Jurkat, Clone E6-1 (cell line): ENCODE measurements around the gene TACC3.

Source experiments
- DNase-seq: peaks from one replicate; pipeline ENCODE4 v3.0.0-alpha.2; 2011; ENCODE audit warnings: low read depth, low spot score
- H3K4me3 ChIP-seq: 2 replicates; pipeline ENCODE4 v1.5.1; 2011; ENCODE audit warnings: mild to moderate bottlenecking, low read length, control low read depth, moderate library complexity

TACC3 gene

DNA sequence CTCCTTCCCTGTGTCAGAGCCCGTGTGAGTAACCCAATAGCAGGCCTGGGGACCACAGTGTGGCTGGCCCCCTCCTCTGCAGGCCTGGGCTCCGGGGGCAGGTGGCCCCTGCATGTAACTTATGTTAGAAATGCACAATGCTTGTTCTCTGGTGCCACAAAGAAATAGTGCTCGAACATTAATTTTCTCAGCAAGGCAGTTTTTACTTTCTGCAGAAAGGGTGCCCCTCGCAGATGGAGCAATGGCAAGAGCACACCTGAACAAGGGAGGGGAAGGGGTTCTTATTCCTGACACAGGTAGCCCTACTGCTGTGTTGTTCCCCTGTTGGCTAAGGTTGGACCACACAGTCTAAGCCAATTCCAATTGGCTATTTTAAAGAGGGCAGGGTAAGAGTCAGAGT is 17.1 kb downstream of the TACC3 start:
- DNase-seq: no peak
- no peak overlapping the region for H3K4me3 ChIP-seq

DNA sequence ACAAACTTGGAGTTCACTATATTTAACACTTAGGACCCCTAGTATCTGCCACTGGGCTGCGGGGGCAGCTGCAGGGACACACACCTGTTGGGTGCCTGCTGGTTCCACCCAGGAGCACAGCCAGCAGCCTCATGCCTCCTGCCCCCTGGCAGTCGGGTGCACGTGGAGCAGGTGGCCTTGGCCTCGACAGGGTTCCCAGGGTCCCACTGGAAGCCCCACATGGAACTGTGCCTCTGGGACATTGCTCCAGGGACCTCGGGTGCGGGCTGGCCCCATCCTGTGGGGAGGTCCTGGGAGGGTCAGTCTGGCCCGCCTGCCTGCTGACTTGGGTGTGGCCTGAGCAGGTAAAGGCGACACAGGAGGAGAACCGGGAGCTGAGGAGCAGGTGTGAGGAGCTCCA is 18.0 kb downstream of the TACC3 start:
- DNase-seq: no peak
- no peak overlapping the region for H3K4me3 ChIP-seq

GRCh38 chr4:1740021-1740545 is 18.8 kb downstream of the TACC3 start:
- DNase-seq: no peak
- H3K4me3 ChIP-seq: no peak overlapping the region

GRCh38 chr4:1741208-1741607 is 19.9 kb downstream of the TACC3 start:
- no peak overlapping the region for H3K4me3 ChIP-seq
- no peak for DNase-seq

- no peak overlapping the region for H3K4me3 ChIP-seq
- no peak for DNase-seq
Observed at GRCh38 chr4:1743551-1743950, 22.2 kb downstream of the TACC3 start.

DNA sequence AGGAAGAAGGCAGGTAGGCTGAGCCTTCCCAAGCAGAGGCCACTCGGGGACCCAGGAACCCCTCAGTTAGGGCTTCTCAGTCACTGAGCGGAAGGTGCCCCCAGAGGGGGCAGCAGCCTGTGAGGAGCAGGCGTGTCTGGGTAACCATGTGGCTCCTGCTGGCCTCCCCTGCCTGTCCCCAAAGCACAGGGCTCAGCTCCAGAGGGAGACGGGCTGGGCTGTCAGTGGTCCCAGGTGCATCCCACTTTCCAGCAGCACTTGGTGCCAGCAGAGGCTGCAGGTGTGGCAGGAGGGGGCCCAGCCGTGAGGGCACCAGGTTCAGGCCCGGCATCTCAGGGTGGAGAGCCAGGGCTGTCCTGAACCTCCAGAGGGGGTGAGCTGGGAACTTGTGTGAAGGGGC is 22.7 kb downstream of the TACC3 start:
- no peak overlapping the region for H3K4me3 ChIP-seq
- DNase-seq: no peak

DNA sequence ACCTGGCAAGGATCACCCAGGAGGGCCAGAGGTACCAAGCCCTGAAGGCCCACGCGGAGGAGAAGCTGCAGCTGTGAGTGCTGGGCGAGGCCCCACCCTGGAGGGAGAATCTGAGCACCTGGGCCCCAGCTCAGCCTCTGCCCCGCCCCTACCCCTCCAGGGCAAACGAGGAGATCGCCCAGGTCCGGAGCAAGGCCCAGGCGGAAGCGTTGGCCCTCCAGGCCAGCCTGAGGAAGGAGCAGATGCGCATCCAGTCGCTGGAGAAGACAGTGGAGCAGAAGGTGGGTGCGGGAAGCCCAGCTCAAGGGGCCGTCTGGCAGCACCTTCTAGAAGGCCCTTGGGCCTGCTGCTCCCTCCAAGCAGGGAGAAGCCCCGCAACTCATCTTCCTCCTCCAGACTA is 23.2 kb downstream of the TACC3 start:
- no peak overlapping the region for H3K4me3 ChIP-seq
- no peak for DNase-seq

- no peak overlapping the region for H3K4me3 ChIP-seq
- DNase-seq: no peak
Observed at GRCh38 chr4:1745165-1745564, 23.8 kb downstream of the TACC3 start.

- DNase-seq: no peak
- no peak overlapping the region for H3K4me3 ChIP-seq
Observed at GRCh38 chr4:1745697-1746096, 24.4 kb downstream of the TACC3 start.

- peak; percentile 54 for DNase-seq
Observed at GRCh38 chr4:1746265-1746691, 25.0 kb downstream of the TACC3 start.

DNA sequence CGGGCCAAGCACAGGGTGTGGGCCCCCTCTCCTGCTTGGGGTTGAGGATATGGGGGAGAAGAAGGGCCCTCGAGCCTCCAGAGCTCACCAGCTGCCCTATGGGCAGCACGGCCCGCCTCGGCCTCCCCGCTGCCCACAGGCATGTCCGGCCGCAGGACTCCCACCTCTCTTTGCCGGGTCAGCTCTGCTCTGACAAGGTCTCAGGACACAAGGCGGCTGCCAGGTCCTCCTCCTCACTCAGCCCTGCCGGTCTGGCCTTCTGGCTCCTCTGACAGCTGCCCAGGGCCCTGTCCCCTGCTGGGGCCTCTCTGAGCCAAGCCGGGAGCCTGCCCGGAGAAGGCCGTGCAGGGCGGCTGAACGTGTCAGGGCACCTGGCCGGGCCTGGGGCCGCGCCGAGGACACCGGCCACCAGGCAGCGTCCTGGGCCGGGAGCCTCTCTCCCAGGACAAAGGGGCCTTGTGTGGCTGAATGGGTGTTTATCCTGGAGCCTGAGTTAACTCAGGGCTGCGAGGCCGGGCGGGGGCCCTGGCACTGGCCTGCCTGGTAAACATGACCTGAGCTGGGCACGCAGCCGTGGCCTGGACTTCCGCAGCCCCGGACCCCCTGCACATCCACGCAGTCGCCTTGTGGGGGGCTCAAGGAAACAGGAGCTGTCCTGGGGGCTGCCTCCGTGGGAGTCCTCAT is 25.7 kb downstream of the TACC3 start:
- no peak overlapping the region for H3K4me3 ChIP-seq
- DNase-seq: no peak

More at GRCh38 chr4:1746265-1746691, 25.0 kb downstream of the TACC3 start:
- H3K4me3 ChIP-seq: no peak overlapping the region

DNA sequence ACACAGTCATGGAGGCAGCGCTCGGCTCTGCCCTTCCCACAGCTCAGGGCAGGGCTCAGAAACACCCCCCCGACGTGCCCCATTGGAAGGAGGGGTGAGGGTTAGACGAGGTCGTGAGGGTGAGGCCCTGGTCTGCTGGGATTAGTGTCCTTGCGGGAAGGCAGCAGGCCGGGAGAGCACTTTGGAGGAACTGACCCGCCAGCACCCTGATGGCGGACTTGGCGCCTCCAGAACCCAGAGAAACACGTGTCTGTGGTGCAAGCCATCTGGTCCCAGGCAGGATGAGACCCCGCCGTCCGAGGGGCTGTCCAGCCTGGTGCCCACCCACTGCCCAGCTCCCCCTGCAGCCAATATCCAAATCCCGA is 26.3 kb downstream of the TACC3 start:
- DNase-seq: no peak
- H3K4me3 ChIP-seq: no peak overlapping the region

GRCh38 chr4:1748465-1748995 is 27.2 kb downstream of the TACC3 start:
- DNase-seq: peak; percentile 63
- H3K4me3 ChIP-seq: peak overlapping the region; percentile 15; the same call in 1 of the 2 replicates

DNA sequence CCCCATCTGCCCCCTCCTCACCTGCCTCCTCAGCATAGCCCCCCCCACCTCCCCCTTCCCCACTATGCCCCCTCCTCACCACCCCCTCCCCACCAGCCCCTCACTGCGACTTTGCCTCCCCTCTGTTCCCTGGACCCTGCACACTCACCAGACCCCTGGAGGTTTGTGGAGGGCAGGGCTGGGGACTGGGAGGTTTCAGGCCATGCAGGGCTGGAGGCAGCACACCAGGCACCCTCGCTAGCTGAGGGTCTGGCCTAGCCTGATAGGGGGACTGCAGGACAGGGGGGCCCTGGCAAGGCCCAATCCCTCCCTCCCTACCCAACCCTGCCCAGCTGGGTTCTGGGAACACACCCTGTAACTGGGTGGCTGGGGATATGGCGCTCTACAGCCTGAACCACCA is 28.0 kb downstream of the TACC3 start:
- H3K4me3 ChIP-seq: no peak overlapping the region
- no peak for DNase-seq

DNA sequence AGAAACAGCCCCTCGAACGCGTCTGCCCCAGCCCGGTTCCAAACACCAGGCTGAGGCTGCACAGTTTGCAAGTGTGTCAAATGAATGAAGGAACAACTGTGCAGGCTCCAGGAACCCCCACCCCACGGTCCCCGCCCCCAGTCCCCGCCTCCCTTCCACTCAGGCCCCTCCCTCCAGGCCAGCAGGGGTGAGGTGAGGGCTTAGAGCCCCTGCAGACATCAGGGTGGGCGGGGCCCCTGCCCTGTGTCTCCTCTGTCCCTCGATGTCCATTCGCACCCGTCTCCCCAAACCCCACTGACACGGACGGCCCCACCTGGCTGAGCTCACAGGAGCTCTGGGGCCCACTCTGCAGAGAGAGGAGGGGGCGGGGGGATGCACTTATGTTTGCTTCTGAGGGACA is 28.5 kb downstream of the TACC3 start:
- H3K4me3 ChIP-seq: no peak overlapping the region

GRCh38 chr4:1750381-1751154 is 29.2 kb downstream of the TACC3 start:
- DNase-seq: no peak
- no peak overlapping the region for H3K4me3 ChIP-seq

More for the DNA sequence above, 28.5 kb downstream of the TACC3 start:
- no peak for DNase-seq

- no peak overlapping the region for H3K4me3 ChIP-seq
- no peak for DNase-seq
Observed at GRCh38 chr4:1751155-1751918, 30.0 kb downstream of the TACC3 start.

DNA sequence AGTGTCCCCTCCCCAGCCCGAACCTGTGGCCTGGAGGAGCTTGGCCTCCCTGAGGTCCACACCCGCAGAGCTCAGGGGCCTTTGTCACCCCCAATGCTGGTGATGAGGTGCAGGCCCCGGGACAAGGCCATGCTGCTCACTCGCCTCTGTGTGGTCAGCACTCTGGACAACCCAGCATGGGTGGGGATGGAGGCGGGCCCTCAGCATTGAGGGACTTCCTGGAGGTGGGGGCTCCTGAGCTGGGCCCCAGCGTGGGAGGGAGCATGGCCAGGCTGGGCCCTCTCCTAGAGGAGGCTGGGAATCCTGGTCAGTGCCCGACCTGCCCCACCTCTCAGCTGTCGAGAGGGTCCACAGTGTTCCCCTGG is 30.6 kb downstream of the TACC3 start:
- no peak overlapping the region for H3K4me3 ChIP-seq
- DNase-seq: no peak

DNA sequence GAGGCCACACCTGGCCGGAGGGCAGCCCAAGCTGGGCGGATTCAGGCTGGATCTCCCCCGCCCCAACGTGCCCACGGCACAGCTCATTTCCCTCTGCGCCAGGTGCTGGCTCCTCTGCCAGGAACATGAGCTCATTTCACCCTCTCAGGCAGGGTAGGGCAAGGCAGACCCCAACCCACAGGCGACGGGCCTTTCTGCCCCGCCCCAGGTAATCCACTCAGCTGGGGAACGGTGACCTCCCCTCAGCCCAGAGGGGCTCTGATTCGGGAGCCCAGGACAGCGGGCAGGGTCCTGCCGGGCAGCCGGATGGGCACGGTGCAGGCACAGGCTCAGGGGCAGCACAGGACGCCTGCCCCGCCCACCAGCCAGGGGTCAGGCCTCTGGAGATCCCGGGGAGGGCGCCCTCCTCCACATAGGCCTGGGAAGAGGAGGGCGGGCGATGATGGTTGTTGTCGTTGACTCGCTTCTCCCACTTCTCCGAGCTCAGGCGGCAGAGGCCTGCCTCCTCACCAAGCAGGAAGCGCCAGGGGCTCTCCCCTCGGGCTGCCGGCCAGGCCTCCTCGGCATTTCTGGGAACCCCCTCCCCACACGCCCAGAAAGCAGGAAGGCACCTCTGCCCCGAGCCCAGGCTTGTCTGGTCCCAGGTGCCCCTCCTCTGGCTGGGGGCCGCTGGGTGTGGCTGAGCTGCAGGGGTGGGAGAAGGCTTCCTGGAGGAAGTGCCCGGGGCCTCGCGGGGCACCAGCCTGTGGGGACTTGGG is 31.1 kb downstream of the TACC3 start:
- no peak overlapping the region for H3K4me3 ChIP-seq
- DNase-seq: no peak
